Smooth muscle cell of bladder (primary cell): Measurements from ENCODE around the gene NEMP2. TPM values are rescaled to one million over a fixed set of nuclear protein-coding genes. Genes with fewer than 3 reads are reported as not detected.

Experiments used
- total RNA-seq: library from RNA; depleted of rRNA; stranded (reverse); fragments of >200 nt; gene quantifications from 2 replicates; pipeline ENCODE4 v1.2.3, GENCODE V29; 2014

The NEMP2 gene
- total RNA-seq = 3.3 and 6.0 TPM in 2 replicates

GRCh38 chr2:190534310-190535120 is at the start of gene NEMP2:
Gene NEMP2, minus strand, starts transcription at chr2:190534722. Its CDS starts 67 bp downstream, at chr2:190534655.

Other genes starting within 250 kb of the NEMP2 start
- 13.5 and 19.9 TPM in 2 replicates for gene HIBCH, start 214.9 kb downstream of the NEMP2 start, total RNA-seq
- gene INPP1, start 191.1 kb downstream of the NEMP2 start, total RNA-seq = 6.8 and 8.1 TPM in 2 replicates
- gene MFSD6, start 126.4 kb downstream of the NEMP2 start, total RNA-seq = 13.2 and 15.1 TPM in 2 replicates
- 41.2 and 69.5 TPM in 2 replicates for gene NAB1, start 114.4 kb upstream of the NEMP2 start, total RNA-seq